Stimulated activated CD8-positive, alpha-beta memory T cell treated with anti-CD3 and anti-CD28 coated beads, Interleukin-2, amount 100 ng/mL, for 48 hours (primary cell): ENCODE data around the gene MAML2.

Experiments used
- DNase-seq, 2 donors: peaks; one replicate each; pipeline ENCODE4 v3.0.0-alpha.2; 2020; ENCODE audit warnings: low read depth in 2 of 2

The MAML2 gene

GRCh38 chr11:96012086-96012824 is 330.7 kb downstream of the MAML2 start:
- DNase-seq: no peak

DNA sequence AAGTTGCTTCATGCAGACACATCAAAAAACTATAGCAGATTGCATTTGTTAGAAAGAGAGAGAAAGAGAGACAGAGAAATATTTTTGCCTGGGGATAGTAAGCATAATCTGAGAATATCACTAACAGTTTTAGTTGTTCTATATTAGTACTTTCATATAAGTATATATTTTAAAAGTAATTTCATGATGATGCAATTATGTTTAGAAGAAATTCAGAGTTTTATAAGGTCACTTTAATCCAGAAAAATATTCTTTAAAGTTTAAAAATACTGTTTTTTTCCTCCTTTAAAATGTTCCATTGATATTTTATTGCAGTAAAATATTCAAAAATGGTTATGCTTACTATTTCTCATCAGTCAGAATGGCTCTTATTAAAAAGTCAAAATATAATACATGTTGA is 332.3 kb downstream of the MAML2 start:
- no peak for DNase-seq

DNA sequence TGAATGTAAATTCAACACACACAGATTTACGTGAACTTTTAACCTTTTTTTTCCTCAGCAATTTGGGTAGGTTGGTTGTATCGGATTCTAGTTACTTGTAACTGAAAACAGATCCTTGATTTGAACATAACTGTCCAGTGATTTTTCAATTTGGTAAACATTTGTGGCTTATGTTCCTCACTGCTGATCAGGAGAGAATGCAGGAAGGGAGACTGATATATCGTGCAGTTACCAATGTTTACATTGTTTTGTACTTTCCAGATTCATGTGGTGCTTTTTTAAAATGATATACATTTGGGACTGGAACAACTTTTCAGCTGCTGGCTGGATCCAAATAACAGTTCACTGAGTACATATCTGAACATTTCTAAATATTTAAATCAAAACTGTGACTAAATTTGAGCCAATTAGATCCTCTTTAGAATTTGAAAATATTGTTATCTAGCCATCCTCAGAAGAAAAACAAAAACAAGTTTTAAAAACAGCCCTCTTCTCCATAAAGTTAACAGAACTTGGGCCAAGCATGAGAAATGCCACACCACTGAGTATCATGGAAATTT is 334.8 kb downstream of the MAML2 start:
- no peak for DNase-seq

- DNase-seq: no peak
Measured at GRCh38 chr11:96006037-96006436, 337.0 kb downstream of the MAML2 start.

GRCh38 chr11:96004862-96005261 is 338.1 kb downstream of the MAML2 start:
- DNase-seq: no peak

GRCh38 chr11:96002754-96003290 is 340.2 kb downstream of the MAML2 start:
- no peak for DNase-seq

DNA sequence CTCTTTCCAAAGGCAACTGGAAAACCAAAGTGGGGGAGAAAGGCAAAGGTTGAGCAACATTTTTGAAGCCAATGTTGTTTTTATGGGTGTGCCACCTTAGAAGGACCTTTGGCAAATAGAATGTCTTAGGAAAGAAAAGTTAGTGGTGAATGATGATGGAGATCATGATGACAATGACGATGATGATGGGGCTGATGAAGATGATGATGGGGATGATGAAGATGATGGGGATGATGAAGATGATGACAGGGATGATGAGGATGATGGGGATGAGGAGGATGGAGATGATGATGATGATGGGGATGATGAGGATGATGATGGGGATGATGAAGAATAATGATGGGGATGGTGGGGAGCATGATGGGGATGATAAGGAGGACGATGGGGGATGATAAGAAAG is 340.7 kb downstream of the MAML2 start:
- DNase-seq: no peak

- DNase-seq: no peak
Measured at GRCh38 chr11:96001037-96001436, 342.0 kb downstream of the MAML2 start.

DNA sequence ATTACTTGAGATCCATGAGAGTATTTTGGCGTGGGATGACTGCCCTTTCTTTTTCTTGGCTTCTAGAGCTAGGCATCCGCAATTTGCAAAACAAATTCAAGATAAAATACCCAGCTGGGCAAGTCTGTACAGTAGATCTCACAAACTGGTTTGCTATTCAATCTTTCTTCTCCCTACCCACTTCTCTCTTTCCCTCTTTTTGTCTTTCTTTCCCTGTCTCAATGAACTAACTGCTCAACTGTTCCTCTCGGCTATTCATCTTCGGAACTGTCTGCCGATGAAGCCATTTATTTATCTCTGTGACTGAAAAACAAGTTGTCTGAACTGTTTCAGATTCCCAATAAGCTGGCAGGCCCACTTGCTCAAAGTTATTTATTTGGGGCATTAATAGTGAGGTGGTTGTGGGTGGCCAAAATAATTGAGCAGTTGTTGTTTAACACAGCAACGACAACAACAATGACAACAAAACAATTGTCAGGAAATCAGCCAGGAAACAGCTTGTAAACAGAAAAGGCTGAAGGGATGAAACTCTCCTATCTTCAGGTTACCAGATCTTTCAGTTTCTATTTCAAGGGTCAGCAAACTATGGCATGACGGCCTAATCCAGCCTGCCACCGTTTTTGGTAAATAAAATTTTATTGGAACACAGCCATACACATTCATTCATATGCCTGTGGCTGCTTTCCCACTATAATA is 343.1 kb downstream of the MAML2 start:
- no peak for DNase-seq

GRCh38 chr11:95996621-95997235 is 346.3 kb downstream of the MAML2 start:
- DNase-seq: no peak

DNA sequence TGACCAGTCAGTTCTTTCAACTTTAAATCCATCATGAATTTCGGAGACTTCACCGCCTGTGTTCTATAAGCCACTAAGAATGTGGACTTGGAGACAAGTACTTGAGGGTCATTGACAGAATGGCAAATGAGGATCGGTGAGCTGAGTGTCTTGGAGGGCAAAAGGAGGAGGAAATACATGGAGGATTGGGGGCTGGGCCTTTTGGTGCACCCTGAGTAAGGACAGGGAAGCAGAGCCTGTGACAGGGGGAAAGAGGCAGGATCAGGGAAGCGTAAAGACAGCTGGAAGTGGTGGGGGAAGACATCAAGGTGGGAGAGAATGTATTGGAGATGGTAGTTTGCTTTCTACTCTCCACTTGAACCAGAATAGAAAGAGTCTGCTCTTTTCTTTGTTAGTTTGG is 348.7 kb downstream of the MAML2 start:
- DNase-seq: no peak

GRCh38 chr11:95993438-95994298 is 349.3 kb downstream of the MAML2 start:
- no peak for DNase-seq

- no peak for DNase-seq
Measured at GRCh38 chr11:95991545-95991944, 351.4 kb downstream of the MAML2 start.

GRCh38 chr11:95991101-95991500 is 351.9 kb downstream of the MAML2 start:
- no peak for DNase-seq

DNA sequence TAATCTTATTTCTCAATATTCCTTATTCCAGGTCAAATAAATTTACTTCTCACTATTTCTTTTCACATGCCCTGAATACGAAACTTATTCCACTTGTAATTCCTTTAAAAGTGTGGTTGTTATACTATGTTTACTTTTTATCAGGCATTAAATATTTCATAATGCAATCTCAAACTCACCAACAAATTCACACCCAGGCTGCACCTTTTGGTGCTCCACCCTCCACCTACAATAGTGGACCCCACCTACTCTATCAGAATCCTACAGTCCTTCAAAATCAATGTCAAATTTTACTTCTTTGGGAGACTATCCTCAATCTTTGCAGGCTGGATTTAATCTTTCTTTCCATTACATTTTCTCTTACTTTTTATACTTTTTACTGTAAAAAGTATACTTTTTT is 353.2 kb downstream of the MAML2 start:
- no peak for DNase-seq

DNA sequence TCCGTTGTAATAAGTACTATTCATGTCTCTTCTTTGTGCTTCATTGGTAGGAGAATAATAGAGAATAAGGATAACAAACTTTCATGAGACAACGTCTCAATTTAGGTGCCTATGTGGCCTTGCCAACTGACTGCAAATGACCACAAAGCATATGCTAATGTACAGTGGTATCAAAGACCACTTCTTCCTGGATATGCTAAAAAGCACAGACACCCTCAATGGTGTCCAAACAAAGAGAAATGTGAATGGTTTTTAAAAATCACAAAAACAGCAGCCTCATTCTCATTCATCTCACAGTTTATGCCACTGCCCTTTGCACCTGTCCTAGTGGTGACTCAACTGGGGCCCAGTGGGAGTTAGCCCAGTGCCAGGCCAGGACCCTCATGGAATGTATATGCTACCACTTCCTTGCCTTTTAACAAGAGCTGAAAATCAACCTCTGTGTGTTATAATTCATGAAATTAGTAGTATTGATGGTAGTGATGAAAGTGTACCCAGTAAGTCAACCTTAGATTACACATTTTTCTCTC is 353.9 kb downstream of the MAML2 start:
- no peak for DNase-seq

GRCh38 chr11:95985174-95985808 is 357.7 kb downstream of the MAML2 start:
- DNase-seq: no peak

DNA sequence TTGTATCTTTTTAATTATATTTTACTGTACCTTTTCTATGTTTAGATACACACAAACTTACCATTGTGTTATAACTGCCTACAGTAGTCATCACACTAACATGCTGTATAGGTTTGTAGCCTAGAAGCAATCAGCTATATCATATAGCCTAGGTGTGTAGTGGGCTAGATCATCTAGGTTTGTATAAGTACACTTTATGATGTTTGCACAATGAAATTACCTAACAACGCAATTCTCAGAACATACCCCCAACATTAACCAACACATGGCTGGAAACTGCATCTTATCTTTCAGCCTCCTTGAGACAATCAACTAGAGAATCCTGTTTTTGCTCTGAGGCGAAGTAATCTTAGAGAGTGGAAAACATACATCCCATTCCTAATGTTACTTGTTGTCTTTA is 358.9 kb downstream of the MAML2 start:
- no peak for DNase-seq

DNA sequence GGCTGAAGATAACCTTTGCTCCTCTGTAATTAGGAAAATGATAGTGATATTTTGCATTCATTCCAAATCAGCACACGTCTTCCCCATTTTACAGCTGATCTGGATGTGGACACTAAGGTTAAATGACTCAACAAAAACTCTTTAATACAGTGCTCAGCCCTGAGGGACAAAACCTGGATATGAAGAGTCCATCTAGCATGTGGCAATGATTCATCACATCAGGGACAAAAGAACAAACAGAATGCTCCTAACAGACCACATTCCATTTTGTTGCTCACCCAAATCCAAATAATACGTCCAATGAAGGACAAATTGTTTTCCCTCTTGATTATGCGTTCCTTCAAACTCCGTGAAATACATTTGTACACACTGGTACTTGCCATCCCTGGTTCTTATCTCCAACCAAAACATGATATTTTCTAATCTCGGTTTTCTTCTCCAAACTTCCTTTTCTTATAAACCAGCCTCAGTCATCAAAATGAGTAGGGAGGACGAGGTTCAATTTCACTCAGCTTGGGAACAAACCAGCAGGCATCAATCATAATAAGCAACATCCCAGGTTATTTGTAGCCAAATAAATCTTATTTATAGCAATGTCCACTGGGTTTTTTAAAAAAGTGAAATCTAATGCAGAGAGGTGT is 365.3 kb downstream of the MAML2 start:
- no peak for DNase-seq

DNA sequence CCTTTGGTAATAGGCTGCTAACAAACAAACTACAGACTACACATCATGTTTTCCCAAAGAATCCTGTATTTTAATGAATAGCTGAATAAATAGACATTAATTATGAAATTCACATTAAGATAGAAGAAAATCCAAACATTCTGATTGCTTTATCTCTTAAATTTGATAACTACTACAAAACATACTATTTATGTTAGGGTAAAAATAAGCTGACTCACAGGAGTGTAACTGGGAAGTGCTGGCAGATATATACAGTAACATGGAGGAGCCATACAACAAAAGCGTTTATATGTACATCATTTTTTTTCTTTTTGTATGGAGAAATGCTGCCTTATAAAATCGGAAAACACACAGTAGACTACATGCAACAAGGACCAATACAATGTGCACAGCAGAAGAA is 366.4 kb downstream of the MAML2 start:
- DNase-seq: no peak
